DND-41 (cell line): ENCODE measurements around the gene MARCHF10.

Source experiments
- CTCF ChIP-seq: IDR thresholded peaks from 2 replicates; pipeline ENCODE4 v1.5.1; 2012; ENCODE audit warnings: borderline replicate concordance, low read length, moderate library complexity, mild to moderate bottlenecking; ENCODE audit not compliant: poor library complexity, severe bottlenecking; ENCODE audit errors: extremely low read depth
- EZH2 ChIP-seq: IDR thresholded peaks from 3 replicates; pipeline ENCODE4 v1.6.1; 2012; ENCODE audit warnings: borderline replicate concordance, low read depth, mild to moderate bottlenecking, moderate library complexity, low read length, inconsistent platforms; ENCODE audit not compliant: severe bottlenecking

GRCh38 chr17:62705778-62706597 is 102.1 kb downstream of the MARCHF10 start:
- no peak for TF ChIP-seq CTCF
- no peak for TF ChIP-seq EZH2
